ENCODE results near the gene MTG2.

DNA sequence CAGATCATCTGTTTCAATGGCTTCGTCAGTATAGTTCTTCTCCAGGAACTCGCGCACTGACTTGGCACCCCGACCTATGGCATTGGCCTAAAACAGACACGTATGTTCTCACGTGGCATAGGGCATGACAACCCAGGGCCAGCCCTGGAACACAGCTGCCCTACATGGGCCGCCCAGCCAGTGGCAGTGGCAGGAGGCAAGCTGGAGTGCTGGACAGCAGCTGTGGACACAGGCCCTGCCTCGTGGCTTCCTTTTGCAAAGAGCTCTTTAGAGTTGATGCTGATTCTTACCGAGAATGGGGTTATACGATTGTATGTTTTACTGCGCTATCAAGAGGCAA lies 44.7 kb upstream of the MTG2 start:
- TF ChIP-seq, protein P1, sequence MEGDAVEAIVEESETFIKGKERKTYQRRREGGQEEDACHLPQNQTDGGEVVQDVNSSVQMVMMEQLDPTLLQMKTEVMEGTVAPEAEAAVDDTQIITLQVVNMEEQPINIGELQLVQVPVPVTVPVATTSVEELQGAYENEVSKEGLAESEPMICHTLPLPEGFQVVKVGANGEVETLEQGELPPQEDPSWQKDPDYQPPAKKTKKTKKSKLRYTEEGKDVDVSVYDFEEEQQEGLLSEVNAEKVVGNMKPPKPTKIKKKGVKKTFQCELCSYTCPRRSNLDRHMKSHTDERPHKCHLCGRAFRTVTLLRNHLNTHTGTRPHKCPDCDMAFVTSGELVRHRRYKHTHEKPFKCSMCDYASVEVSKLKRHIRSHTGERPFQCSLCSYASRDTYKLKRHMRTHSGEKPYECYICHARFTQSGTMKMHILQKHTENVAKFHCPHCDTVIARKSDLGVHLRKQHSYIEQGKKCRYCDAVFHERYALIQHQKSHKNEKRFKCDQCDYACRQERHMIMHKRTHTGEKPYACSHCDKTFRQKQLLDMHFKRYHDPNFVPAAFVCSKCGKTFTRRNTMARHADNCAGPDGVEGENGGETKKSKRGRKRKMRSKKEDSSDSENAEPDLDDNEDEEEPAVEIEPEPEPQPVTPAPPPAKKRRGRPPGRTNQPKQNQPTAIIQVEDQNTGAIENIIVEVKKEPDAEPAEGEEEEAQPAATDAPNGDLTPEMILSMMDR (conservative IDR thresholded peaks at IDR 0.05; ENCODE audit: low read depth in 2 of 2): no peak
- TF ChIP-seq, protein P2, sequence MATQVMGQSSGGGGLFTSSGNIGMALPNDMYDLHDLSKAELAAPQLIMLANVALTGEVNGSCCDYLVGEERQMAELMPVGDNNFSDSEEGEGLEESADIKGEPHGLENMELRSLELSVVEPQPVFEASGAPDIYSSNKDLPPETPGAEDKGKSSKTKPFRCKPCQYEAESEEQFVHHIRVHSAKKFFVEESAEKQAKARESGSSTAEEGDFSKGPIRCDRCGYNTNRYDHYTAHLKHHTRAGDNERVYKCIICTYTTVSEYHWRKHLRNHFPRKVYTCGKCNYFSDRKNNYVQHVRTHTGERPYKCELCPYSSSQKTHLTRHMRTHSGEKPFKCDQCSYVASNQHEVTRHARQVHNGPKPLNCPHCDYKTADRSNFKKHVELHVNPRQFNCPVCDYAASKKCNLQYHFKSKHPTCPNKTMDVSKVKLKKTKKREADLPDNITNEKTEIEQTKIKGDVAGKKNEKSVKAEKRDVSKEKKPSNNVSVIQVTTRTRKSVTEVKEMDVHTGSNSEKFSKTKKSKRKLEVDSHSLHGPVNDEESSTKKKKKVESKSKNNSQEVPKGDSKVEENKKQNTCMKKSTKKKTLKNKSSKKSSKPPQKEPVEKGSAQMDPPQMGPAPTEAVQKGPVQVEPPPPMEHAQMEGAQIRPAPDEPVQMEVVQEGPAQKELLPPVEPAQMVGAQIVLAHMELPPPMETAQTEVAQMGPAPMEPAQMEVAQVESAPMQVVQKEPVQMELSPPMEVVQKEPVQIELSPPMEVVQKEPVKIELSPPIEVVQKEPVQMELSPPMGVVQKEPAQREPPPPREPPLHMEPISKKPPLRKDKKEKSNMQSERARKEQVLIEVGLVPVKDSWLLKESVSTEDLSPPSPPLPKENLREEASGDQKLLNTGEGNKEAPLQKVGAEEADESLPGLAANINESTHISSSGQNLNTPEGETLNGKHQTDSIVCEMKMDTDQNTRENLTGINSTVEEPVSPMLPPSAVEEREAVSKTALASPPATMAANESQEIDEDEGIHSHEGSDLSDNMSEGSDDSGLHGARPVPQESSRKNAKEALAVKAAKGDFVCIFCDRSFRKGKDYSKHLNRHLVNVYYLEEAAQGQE (IDR thresholded peaks at IDR 0.05; ENCODE audit: unreplicated experiment): no peak
- TF ChIP-seq, protein P3, sequence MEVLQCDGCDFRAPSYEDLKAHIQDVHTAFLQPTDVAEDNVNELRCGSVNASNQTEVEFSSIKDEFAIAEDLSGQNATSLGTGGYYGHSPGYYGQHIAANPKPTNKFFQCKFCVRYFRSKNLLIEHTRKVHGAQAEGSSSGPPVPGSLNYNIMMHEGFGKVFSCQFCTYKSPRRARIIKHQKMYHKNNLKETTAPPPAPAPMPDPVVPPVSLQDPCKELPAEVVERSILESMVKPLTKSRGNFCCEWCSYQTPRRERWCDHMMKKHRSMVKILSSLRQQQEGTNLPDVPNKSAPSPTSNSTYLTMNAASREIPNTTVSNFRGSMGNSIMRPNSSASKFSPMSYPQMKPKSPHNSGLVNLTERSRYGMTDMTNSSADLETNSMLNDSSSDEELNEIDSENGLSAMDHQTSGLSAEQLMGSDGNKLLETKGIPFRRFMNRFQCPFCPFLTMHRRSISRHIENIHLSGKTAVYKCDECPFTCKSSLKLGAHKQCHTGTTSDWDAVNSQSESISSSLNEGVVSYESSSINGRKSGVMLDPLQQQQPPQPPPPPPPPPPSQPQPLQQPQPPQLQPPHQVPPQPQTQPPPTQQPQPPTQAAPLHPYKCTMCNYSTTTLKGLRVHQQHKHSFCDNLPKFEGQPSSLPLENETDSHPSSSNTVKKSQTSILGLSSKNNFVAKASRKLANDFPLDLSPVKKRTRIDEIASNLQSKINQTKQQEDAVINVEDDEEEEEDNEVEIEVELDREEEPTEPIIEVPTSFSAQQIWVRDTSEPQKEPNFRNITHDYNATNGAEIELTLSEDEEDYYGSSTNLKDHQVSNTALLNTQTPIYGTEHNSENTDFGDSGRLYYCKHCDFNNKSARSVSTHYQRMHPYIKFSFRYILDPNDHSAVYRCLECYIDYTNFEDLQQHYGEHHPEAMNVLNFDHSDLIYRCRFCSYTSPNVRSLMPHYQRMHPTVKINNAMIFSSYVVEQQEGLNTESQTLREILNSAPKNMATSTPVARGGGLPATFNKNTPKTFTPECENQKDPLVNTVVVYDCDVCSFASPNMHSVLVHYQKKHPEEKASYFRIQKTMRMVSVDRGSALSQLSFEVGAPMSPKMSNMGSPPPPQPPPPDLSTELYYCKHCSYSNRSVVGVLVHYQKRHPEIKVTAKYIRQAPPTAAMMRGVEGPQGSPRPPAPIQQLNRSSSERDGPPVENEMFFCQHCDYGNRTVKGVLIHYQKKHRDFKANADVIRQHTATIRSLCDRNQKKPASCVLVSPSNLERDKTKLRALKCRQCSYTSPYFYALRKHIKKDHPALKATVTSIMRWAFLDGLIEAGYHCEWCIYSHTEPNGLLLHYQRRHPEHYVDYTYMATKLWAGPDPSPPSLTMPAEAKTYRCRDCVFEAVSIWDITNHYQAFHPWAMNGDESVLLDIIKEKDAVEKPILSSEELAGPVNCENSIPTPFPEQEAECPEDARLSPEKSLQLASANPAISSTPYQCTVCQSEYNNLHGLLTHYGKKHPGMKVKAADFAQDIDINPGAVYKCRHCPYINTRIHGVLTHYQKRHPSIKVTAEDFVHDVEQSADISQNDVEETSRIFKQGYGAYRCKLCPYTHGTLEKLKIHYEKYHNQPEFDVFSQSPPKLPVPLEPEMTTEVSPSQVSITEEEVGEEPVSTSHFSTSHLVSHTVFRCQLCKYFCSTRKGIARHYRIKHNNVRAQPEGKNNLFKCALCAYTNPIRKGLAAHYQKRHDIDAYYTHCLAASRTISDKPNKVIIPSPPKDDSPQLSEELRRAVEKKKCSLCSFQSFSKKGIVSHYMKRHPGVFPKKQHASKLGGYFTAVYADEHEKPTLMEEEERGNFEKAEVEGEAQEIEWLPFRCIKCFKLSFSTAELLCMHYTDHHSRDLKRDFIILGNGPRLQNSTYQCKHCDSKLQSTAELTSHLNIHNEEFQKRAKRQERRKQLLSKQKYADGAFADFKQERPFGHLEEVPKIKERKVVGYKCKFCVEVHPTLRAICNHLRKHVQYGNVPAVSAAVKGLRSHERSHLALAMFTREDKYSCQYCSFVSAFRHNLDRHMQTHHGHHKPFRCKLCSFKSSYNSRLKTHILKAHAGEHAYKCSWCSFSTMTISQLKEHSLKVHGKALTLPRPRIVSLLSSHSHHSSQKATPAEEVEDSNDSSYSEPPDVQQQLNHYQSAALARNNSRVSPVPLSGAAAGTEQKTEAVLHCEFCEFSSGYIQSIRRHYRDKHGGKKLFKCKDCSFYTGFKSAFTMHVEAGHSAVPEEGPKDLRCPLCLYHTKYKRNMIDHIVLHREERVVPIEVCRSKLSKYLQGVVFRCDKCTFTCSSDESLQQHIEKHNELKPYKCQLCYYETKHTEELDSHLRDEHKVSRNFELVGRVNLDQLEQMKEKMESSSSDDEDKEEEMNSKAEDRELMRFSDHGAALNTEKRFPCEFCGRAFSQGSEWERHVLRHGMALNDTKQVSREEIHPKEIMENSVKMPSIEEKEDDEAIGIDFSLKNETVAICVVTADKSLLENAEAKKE (CRISPR knock-in tag; IDR thresholded peaks at IDR 0.05): no peak
- TF ChIP-seq EZH2 (IDR thresholded peaks at IDR 0.05; ENCODE audit: low read depth, unreplicated experiment) (no peak), POLR2AphosphoS5 (IDR thresholded peaks at IDR 0.05; ENCODE audit: low read depth) (no peak), STAT1 (IDR thresholded peaks at IDR 0.05; ENCODE audit: unreplicated experiment) (no peak), EZH2phosphoT487 (IDR thresholded peaks at IDR 0.05; ENCODE audit: unreplicated experiment) (no peak), JUNB (IDR thresholded peaks at IDR 0.05; ENCODE audit: unreplicated experiment) (no peak)

Measured in GM23338 (cell line).